GM19438 (cell line): ENCODE measurements around the gene MRPL30.
"Not testable (repeated sequence)": the region's sequence is repeated elsewhere in the genome, so short reads cannot be mapped to it uniquely, and the experiment has no call there.

Experiments used
- ATAC-seq: cut with Tn5 transposase; IDR thresholded peaks from one replicate; pipeline ENCODE4 v1.9.1; 2021; ENCODE audit warnings: low read depth; ENCODE audit not compliant: unreplicated experiment

The MRPL30 gene

DNA sequence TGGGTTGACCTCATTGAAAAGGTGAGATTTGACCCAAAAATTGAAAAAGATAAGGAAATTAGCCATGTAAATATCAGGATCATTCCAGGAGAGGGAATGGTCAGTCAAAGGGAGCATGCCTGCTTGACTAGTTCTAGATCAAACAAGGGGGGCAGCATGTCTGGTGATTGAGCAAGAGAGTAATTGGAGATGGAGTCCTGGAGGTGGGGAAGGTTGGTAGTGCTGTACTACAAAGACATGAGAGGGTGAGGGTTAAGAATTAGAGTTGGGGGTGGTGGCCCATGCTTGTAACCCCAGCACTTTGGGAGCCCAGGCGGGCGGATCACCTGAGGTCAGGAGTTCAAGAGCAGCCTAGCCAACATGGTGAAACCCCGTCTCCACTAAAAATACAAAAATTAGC is 2.0 kb downstream of the MRPL30 start:
- ATAC-seq: no peak

DNA sequence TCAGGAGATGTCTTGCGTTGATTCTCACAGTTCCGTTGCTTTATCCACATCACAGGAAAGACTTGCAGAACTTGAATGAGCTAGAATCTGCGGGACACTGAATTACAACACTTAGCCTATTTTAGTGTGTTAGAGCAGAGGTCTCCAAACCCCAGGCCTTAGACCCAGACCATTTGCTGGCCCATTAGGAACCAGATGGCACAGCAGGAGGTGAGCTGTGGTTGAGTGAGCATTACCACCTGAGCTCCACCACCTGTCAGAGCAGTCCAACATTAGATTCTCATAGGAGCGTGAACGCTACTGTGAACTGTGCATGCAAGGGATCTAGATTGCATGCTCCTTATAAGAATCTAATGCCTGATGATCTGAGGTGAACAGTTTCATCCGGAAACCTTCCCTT is 3.8 kb downstream of the MRPL30 start:
- no peak for ATAC-seq

DNA sequence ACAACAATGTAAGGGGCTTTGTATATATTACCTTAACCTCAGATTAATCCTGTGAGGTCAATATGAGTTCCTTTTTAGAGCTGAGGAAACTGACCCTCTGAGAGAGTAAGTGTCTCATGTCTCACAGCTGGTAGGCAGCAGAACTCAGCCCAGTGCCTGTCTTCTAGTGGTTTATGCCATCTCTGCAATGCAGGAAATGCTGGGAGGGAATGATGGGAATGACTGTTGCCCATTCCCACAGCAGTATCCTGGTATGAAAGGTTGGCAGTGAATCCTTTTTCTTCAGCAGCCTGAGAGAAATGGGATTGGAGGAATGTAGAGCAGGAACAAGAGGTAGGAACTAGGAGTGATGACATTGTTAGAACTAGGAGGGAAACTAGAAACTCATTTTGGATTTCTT is 6.0 kb downstream of the MRPL30 start:
- ATAC-seq: no peak

DNA sequence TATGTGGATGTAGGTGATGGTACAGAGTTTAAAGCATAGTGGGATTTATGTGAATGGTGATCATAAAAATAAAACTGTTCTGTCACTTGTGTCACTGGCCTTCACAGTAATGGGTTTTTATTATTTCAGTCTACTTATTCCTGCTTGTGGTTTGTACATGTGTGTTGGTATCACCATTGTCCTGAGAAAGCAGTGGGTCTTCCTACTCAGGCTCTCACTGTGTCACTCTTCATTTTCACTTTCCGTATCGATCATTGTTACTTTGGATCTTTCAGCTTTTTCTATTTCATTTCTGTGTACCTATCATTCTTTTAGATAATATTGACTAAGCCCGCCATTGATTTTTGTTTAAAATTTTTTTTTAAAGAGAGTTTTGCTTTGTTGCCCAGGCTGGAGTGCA is 7.4 kb downstream of the MRPL30 start:
- no peak for ATAC-seq

DNA sequence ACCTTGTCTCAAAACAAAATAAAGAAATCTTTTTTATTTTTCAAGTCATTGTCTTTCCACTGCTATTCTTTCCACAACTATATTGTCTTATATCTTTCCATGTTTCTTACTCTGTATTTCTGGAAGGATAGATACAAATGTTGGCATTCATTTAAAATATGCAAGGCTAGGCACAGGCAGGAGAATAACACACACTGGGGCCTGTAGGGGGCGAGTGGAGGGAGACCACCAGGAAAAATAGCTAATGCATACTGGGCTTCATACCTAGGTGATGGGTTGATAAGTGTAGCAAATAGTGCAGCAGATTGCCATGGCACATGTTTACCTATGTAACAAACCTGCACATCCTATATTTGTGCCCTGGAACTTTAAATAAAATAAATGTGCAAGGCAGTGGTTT is 9.6 kb downstream of the MRPL30 start:
- no peak for ATAC-seq

DNA sequence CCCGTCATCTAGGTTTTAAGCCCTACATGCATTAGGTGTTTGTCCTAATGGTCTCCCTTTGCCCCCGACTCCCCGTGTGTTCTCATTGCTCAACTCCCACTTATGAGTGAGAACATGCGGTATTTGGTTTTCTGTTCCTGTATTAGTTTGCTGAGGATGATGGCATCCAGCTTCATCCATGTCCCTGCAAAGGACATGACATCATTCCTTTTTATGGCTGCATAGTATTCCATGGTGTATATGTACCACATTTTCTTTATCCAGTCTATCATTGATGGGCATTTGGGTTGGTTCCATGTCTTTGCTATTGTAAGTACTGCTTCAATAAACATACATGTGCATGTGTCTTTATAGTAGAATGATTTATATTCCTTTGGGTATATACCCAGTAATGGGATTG is 11.4 kb downstream of the MRPL30 start:
- ATAC-seq: not testable (repeated sequence)

DNA sequence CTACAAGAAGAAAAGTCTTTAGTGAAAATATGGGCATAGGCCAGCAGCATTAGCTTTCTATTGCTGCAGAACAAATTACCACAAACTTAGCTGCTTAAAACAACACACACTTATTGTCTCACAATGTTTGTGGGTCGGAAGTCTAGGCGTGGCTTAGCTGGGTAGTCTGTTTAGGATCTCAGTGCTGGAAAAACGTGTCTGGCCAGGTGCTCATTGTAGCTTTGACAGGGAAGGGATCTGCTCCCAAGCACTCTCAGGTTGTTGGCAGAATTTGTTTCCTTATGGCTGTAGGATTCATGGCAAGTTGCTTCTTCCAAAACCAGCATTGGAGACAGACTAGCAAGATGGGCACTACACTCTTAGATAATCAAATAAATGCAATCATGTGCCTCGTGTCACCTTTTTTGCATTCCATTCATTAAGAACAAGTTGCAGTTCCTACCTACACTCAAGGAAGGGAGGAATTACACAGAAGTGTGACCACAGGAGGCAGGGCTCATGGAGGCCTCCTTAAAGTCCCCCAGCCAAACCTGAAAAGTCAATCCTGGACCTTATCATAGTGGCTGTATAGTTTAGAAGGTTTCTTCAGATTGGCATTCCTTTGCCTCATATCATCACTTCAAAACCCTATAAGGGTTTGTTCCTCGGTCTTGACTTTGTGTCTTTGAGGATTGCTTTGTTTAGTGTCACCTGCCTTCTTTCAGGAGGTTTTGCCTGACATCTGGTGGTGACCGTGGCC is 17.3 kb downstream of the MRPL30 start:
- ATAC-seq: no peak

DNA sequence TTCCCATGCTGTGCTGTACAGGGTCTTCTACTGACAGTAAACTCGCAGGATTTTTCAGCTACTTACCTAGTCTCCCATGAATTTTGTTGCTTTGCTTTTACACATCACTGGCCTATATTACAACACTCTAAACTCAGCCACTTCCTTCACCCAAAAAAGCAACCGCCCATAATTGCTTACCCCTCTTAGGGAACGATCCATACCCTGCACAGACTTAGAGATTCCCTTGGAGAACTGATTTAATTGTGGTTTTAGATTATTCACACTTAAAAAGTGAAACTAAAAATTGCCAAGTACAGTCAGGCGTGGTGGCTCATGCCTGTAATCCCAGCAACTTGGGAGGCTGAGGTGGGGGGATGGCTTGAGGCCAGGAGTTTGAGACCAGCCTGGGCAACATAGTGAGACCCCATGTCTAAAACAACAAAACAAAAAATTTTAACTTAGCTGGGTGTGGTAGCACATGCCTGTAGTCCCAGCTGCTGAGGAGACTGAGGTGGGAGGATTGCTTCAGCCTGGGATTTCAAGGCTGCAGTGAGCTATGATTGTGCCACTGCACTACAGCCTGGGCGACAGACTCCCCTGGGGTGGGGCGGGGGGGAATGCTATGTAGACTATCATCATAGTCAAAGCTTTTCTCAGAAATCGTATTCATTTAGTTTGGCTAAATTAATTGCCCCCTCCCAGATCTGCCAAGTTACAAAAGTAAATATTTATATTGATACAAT is 19.3 kb downstream of the MRPL30 start:
- ATAC-seq: no peak

DNA sequence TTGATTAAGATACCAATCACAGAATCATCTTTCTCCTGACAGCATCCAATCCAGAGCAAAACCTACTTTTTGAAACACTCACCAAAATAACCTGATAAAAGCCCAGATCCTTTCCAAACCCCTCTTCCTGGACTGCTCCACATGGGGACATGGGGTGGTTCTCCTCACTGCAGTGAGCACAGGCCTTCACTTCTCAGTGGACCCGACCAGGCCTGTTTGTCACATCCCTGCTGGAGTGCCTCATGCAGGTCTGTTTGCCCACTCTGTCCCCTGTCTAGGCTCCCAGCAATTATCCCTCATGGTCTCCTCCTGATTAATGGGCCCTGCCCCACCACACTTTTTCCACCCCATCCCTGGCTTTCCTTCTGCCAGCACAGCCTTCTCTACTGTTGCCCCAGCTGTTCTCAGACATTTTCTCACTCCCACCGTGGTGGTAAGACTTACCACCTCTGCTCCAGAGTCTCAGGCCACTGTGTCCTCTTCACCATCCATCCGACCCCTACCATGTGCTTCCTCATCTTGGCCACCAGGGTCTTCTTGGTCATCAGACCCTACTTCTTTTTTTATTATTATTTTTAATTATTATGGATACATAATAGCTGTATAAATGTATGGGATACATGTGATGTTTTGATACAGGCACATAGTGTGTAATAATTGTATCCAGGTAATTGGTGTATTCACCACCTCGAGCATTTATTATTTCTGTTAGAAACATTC is 21.1 kb downstream of the MRPL30 start:
- ATAC-seq: no peak

DNA sequence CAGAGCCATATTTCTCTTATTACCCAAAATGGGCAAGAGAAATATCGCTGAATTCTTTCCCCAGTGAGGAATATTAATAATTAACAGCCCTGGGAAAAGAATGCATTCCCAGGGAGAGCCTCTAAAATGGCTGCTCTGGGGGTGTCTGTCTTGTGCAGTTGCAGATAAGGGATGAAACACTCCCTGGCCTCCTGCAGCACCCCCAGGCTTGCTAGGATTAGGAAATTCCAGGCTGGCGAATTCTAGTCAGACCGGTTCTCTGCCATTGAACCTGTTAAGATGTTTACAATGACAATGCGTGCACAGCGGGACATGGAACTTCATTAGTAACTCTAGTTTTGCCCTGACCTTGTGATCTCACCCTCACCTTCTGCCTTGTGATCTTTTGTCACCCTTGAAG is 24.5 kb downstream of the MRPL30 start:
- no peak for ATAC-seq

DNA sequence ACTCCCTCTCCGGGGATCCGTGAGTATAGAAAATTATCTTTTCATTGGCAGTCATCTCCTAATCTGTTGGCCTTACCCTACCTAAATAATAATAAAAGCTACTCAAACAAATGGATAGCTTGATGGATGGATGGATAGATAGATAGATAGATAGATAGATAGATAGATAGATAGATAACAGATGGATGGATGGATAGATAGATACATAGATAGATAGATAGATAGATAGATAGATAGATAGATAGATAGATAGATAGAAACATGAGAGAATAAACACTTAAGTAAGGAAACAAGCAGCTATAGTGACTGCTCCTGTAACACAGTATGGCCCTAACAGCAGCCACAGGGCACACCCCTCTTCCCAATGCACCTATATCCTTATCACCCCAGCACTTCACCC is 35.1 kb downstream of the MRPL30 start:
- no peak for ATAC-seq

DNA sequence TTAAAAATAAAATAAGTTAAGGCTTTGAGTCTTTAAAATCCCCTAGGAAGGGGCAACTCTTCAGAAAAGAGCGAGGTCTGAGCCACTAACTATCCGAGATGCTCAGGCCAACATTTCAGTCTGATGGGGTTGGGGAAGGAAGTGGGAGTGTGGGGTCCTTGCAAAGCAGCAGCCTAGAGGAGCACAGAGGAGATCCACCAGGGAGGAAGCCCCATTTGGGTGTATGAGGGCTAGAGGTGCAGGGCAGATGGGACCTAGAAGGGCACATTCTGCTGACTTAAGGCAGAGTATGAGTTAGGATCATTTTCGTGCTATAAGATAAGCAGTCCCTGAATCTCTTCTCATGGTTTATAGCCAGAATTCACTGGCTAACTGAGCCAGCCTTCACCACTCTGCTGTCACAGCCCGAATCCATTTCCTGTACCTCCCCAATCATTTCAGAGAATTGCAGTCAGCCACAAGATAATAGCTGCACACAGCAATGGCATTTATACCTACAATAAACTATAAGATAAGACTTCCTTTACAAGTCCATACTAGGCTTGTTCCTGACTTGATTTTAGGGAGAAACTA is 37.0 kb downstream of the MRPL30 start:
- no peak for ATAC-seq

DNA sequence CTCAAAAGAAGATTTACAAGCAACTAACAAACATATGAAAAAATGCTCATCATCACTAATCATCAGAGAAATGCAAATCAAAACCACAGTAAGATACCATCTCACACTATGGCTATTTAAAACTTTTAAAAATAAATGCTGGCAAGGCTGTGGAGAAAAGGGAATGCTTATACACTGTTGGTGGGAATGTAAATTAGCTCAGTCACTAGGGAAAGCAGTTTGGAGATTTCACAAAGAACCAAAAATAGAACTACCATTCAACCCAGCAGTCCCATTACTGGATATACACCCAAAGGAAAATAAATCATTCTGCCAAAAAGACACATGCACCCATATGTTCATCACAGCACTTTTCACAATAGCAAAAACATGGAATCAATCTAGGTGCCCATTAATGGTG is 52.2 kb downstream of the MRPL30 start:
- not testable (repeated sequence) for ATAC-seq

DNA sequence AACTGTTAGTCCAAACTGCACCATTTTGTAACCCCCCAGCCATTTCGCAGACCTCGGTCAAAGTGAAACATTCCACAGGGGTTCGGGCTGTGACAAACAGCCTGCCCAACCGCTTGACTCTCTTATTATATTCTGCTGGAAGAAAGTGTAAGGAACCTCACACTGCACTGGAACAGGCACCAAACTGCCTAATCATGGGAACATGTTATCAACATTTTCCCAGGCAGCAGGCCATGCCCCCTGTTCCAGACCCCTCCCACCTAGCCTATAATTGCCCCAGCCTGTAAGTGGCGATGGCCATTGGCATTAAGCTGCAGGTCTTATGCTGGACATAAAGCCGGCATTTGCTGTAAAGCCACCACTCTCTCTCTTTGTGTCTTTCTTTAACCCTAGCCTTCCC is 57.6 kb downstream of the MRPL30 start:
- no peak for ATAC-seq

DNA sequence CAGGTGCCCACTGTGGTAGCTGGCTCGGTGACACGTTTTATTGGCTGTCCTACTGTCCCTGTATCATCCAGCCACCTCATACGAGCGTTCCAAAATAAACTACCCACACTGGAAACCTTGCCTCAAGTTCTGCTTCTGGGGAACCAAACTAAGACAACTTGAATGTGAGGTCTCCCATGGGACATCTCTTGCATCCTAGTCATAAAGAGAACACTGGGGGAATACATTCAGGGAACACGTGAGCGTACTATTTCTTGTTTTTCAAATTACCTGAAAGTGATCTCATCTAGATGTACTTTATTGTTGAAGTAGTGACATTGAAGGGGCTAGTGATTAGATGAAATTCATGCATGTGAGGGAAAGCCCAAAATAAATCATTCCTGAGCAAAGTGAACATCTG is 59.4 kb downstream of the MRPL30 start:
- no peak for ATAC-seq

DNA sequence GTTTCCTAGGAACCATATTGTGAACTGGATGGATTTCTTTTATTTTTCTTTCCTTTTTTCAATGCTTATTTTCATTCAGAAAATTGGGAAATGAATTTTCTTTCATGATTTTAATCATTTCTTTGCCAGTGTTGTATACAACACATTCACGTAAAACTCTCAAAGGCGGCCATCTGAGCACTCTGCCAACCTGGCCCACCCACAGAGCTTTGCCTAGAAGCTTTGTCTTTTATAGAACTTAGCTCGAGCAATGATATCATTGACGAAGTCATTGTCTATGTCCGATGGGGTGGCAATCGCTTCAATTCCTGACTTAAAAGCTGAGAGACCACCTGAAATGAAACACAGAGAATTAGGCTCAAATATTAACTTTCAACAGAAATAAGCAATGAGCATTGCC is 61.2 kb downstream of the MRPL30 start:
- ATAC-seq: no peak
